PC-3 (cell line): ENCODE measurements around the gene FNBP1L. TPM values are rescaled to one million over a fixed set of nuclear protein-coding genes. Genes with fewer than 3 reads are reported as not detected.
A peak's percentile ranks its signal among the peaks of the same experiment; 100 is the strongest.

ENCODE experiments used
- ATAC-seq: fragments of 200-7000 bp; cut with Tn5 transposase; 2 replicates; pipeline ENCODE4 v1.9.1; 2020; ENCODE audit warnings: mild to moderate bottlenecking, moderate library complexity
- BruUV-seq: library from RNA; stranded (reverse); fragments of 400-500 nt; replicated peaks from 2 replicates; lab custom pipeline; 2021; lab: Mats Ljungman, UMichigan
- CTCF ChIA-PET: fragments of 300-600 bp; sonication (Branson Sonifier 250); formaldehyde crosslinking; loops from one replicate; lab custom pipeline; 2022; ENCODE audit warnings: antibody characterized with exemption; lab: Charles Lee
- POLR2A ChIA-PET: fragments of 300-600 bp; sonication (Branson Sonifier 250); formaldehyde crosslinking; loops from one replicate; lab custom pipeline; 2022; ENCODE audit warnings: antibody characterized with exemption; ENCODE audit not compliant: unreplicated experiment; lab: Charles Lee
- DNase-seq: peaks from one replicate; pipeline ENCODE4 v3.0.0-alpha.2; 2015
- H2AFZ ChIP-seq: fragments of 300-600 bp; sonication (generic); 2 replicates; pipeline ENCODE4 v1.6.0; 2016; ENCODE audit warnings: antibody characterized with exemption, low read length
- H3F3A ChIP-seq: fragments of 300-600 bp; sonication (generic); one replicate; pipeline ENCODE4 v1.6.0; 2017; ENCODE audit warnings: antibody characterized with exemption, low read length, control low read depth, mild to moderate bottlenecking; ENCODE audit not compliant: unreplicated experiment
- H3K27ac ChIP-seq: fragments of 300-600 bp; sonication (generic); 2 replicates; pipeline ENCODE4 v1.5.1; 2016; ENCODE audit warnings: mild to moderate bottlenecking, low read length
- H3K27me3 ChIP-seq: fragments of 300-600 bp; sonication (generic); 2 replicates; pipeline ENCODE4 v1.6.1; 2016; ENCODE audit warnings: low read length, mixed read lengths
- H3K36me3 ChIP-seq: fragments of 300-600 bp; sonication (generic); 2 replicates; pipeline ENCODE4 v1.6.1; 2016; ENCODE audit warnings: low read depth, mixed run types, low read length, mixed read lengths
- H3K4me1 ChIP-seq: fragments of 300-600 bp; sonication (generic); 2 replicates; pipeline ENCODE4 v1.5.1; 2016; ENCODE audit warnings: low read length; ENCODE audit not compliant: insufficient read depth
- H3K4me2 ChIP-seq: fragments of 300-600 bp; sonication (generic); 2 replicates; pipeline ENCODE4 v1.6.0; 2016; ENCODE audit warnings: low read length
- H3K4me3 ChIP-seq: fragments of 300-600 bp; sonication (generic); 2 replicates; pipeline ENCODE4 v1.5.1; 2016; ENCODE audit warnings: mild to moderate bottlenecking, low read length, mixed read lengths
- H3K79me2 ChIP-seq: fragments of 300-600 bp; sonication (generic); 2 replicates; pipeline ENCODE4 v1.6.1; 2017; ENCODE audit warnings: low read length, mixed read lengths
- H3K9ac ChIP-seq: fragments of 300-600 bp; sonication (generic); 2 replicates; pipeline ENCODE4 v1.6.0; 2016; ENCODE audit warnings: mild to moderate bottlenecking, low read length
- H3K9me2 ChIP-seq: fragments of 300-600 bp; sonication (generic); replicated peaks from 2 replicates; pipeline ENCODE4 v1.6.1; 2016; ENCODE audit warnings: mixed run types, low read length, mixed read lengths
- H3K9me3 ChIP-seq: fragments of 300-600 bp; sonication (generic); 2 replicates; pipeline ENCODE4 v1.6.1; 2016; ENCODE audit warnings: low read length, mixed read lengths
- H4K20me1 ChIP-seq: fragments of 300-600 bp; sonication (generic); 2 replicates; pipeline ENCODE4 v1.6.1; 2016; ENCODE audit warnings: low read length, mixed read lengths
- CTCF ChIP-seq: fragments of 300-600 bp; sonication (generic); conservative IDR thresholded peaks from 2 replicates; pipeline ENCODE4 v1.5.1; 2017; ENCODE audit warnings: antibody characterized with exemption, low read depth, mild to moderate bottlenecking, low read length
- EZH2 ChIP-seq: fragments of 300-600 bp; sonication (generic); IDR thresholded peaks from one replicate; pipeline ENCODE4 v1.6.1; 2017; ENCODE audit warnings: antibody characterized with exemption, mild to moderate bottlenecking, low read length; ENCODE audit not compliant: unreplicated experiment
- EZH2phosphoT487 ChIP-seq: fragments of 300-600 bp; sonication (generic); IDR thresholded peaks from 2 replicates; pipeline ENCODE4 v1.6.1; 2018; ENCODE audit warnings: mild to moderate bottlenecking, antibody characterized with exemption, low read length, borderline replicate concordance
- intact Hi-C: fragments of 100-400 bp; cut with micrococcal nuclease; formaldehyde crosslinking; loops from 2 replicates; pipeline ENCODE4 v1.9.0; 2023
- total RNA-seq: library from RNA; depleted of rRNA; stranded (reverse); fragments of >200 nt; gene quantifications from 2 replicates; pipeline ENCODE4 v1.2.3, GENCODE V29; 2014

Gene FNBP1L
- total RNA-seq, 1 experiment from 2014 or later, result 28.3 TPM

DNA sequence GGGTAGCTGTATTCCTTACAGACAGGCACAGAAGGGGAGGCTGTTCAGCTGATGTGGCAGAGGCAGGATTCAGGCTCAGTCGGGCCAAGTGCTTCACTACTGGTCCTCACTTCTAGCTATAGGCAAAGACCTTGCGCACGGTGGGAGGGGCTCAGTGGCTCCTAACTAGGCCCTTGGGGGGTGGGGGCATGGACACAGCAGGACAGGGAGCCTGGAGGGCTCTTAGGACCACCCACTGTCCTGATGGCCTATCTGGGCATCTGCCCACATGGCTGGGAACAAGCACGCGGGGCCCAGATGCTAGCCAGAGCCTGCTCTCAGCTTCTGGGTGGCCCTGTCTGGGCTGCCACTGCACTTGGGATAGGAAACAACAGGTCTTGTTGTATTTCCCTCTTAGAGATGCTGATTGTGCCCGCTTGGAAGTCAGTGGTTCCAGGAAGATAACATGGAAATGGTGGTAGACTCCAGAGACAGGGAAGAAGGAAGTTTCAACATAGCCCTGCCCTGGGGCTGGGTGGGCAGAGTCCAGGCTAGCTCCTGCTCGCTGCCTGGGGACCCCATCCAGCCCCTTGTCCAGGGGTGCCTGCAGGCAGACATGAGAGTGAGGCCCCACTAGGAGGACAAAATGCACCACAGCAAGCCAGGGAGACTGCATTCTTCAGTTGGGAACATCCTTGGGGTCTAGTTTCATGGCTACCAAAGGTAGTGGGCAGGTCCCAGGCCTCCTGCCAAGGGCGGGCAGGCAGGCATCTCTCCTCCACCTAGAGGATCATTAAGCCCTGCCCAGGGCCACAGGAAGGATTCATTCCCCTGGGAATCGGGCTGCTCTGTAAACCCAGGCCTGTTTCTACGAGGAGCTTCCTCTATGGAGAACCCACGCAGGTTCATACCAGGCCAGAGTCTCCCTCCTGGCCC is 131.2 kb downstream of the FNBP1L start:
- Histone ChIP-seq H3K79me2 (peaks cover 74% of the 10 kb centered on the region), H3K9me2 (no peaks in the 10 kb centered on the region), H3F3A (peaks cover 11% of the 10 kb centered on the region), H3K4me3 (no peak overlapping the region), H3K27me3 (no peaks in the 10 kb centered on the region), H3K4me2 (peak overlapping the region; percentile 51), H3K9me3 (no peaks in the 10 kb centered on the region), H3K27ac (peak overlapping the region; percentile 97), H3K36me3 (peaks cover 93% of the 10 kb centered on the region), H2AFZ (no peak overlapping the region), H3K9ac (peak overlapping the region; percentile 77), H4K20me1 (peaks cover 26% of the 10 kb centered on the region; the same call in 1 of the 2 replicates), H3K4me1 (peaks cover 52% of the 10 kb centered on the region)
- no peak for DNase-seq
- no TSS peak for BruUV-seq
- ATAC-seq, result peak; percentile 6; the same call in 1 of the 2 replicates
- intact Hi-C loops, result no loop called here
- TF ChIP-seq EZH2phosphoT487, result no peak
- no peak for TF ChIP-seq EZH2
- TF ChIP-seq CTCF, result no peak
- POLR2A ChIA-PET, result no interaction called here
- CTCF ChIA-PET, result interaction anchor here (0.6 kb wide), 1 partner anchor 136 kb away, joined by 3 read pairs; no protein-coding TSS in a partner anchor

GRCh38 chr1:93579891-93580290 is 132.0 kb downstream of the FNBP1L start:
- H3K4me2 ChIP-seq, result peak overlapping the region; percentile 51
- H3K36me3 ChIP-seq, result peaks cover 93% of the 10 kb centered on the region
- peak overlapping the region; percentile 97 for H3K27ac ChIP-seq

More at GRCh38 chr1:93579891-93580290, 132.0 kb downstream of the FNBP1L start:
- Histone ChIP-seq H3K79me2 (peaks cover 81% of the 10 kb centered on the region), H4K20me1 (peaks cover 26% of the 10 kb centered on the region; the same call in 1 of the 2 replicates), H3K9ac (peak overlapping the region; percentile 77), H3K9me2 (no peaks in the 10 kb centered on the region), H3F3A (peaks cover 11% of the 10 kb centered on the region), H3K4me3 (no peak overlapping the region), H3K4me1 (peaks cover 59% of the 10 kb centered on the region), H3K9me3 (no peaks in the 10 kb centered on the region), H3K27me3 (no peaks in the 10 kb centered on the region), H2AFZ (no peak overlapping the region)
- TF ChIP-seq CTCF (no peak), EZH2phosphoT487 (no peak), EZH2 (no peak)
- DNase-seq (peak; percentile 90), ATAC-seq (peak; percentile 67)
- intact Hi-C loops, result loop anchor here (10.0 kb wide), 1 partner anchor 265 kb away; no protein-coding TSS in a partner anchor
- no TSS peak for BruUV-seq
- CTCF ChIA-PET, result interaction anchor here (0.6 kb wide), 1 partner anchor 137 kb away, joined by 3 read pairs; no protein-coding TSS in a partner anchor
- POLR2A ChIA-PET, result no interaction called here
